K562 (cell line): ENCODE data around the gene WDFY2. TPM values are rescaled to one million over a fixed set of nuclear protein-coding genes. Genes with fewer than 3 reads are reported as not detected.

Experiments used
- ARID2 ChIP-seq: fragments of 450-650 bp; IDR thresholded peaks from 2 replicates; pipeline ENCODE4 v1.6.1; 2017; ENCODE audit warnings: antibody characterized with exemption, mild to moderate bottlenecking
- BMI1 ChIP-seq: fragments of 150-350 bp; IDR thresholded peaks from 2 replicates; pipeline ENCODE4 v1.6.1; 2014; ENCODE audit warnings: low read length
- CCAR2 ChIP-seq: fragments of 200-400 bp; formaldehyde crosslinking; IDR thresholded peaks from 2 replicates; pipeline ENCODE4 v1.6.1; 2017; ENCODE audit warnings: mild to moderate bottlenecking, low read depth, low read length
- ESRRA ChIP-seq: fragments of 450-650 bp; IDR thresholded peaks from 2 replicates; pipeline ENCODE4 v1.6.1; 2014; ENCODE audit warnings: low read depth, mild to moderate bottlenecking, moderate library complexity, borderline replicate concordance
- HMBOX1 ChIP-seq: sonication (generic); IDR thresholded peaks from 2 replicates; pipeline ENCODE4 v1.6.1; 2016
- KLF1 ChIP-seq: fragments of 450-650 bp; IDR thresholded peaks from 2 replicates; pipeline ENCODE4 v1.6.1; 2016; ENCODE audit warnings: missing genetic modification characterization, missing compliant biosample characterization
- MLX ChIP-seq, 2 experiments: fragments of 450-650 bp in 1 of 2; sonication (generic) in 1 of 2; formaldehyde crosslinking; conservative IDR thresholded peaks; 2 replicates each; pipeline versions ENCODE4 v1.4.0 to v1.8.1; 2020 to 2022; ENCODE audit warnings: mild to moderate bottlenecking in 1 of 2, missing genetic modification reagents in 1 of 2
- MTA2 ChIP-seq: fragments of 450-650 bp; IDR thresholded peaks from 2 replicates; pipeline ENCODE4 v1.6.1; 2016; ENCODE audit warnings: low read depth
- NR3C1 ChIP-seq: sonication (generic); formaldehyde crosslinking; IDR thresholded peaks from 2 replicates; pipeline ENCODE4 v1.8.1; 2022; ENCODE audit warnings: missing genetic modification reagents
- PTRF ChIP-seq: fragments of 450-650 bp; IDR thresholded peaks from 2 replicates; pipeline ENCODE4 v1.6.1; 2016; ENCODE audit warnings: mild to moderate bottlenecking, missing genetic modification characterization, missing compliant biosample characterization
- RBBP5 ChIP-seq: fragments of 200-600 bp; sonication (generic); IDR thresholded peaks from 2 replicates; pipeline ENCODE4 v1.6.1; 2012; ENCODE audit warnings: borderline replicate concordance, mild to moderate bottlenecking, low read length, control low read depth, inconsistent platforms; ENCODE audit not compliant: insufficient read depth, poor library complexity, severe bottlenecking
- STAT5A ChIP-seq: IDR thresholded peaks from 2 replicates; pipeline ENCODE4 v1.6.1; 2012; ENCODE audit warnings: low read length, inconsistent platforms, borderline replicate concordance
- TSC22D4 ChIP-seq: fragments of 450-650 bp; IDR thresholded peaks from 2 replicates; pipeline ENCODE4 v1.6.1; 2016; ENCODE audit warnings: missing genetic modification characterization, missing biosample characterization, control low read depth
- U2AF2 ChIP-seq: fragments of 200-400 bp; formaldehyde crosslinking; optimal IDR thresholded peaks from 2 replicates; pipeline ENCODE3; 2017; ENCODE audit warnings: low read depth, mild to moderate bottlenecking, low read length
- ZBTB40 ChIP-seq, 2 experiments: fragments of 450-650 bp in 1 of 2; sonication (generic) in 1 of 2; formaldehyde crosslinking in 1 of 2; IDR thresholded peaks; 2 replicates each; pipeline versions ENCODE4 v1.7.1 to v1.9.0; 2016 to 2022; ENCODE audit warnings: inconsistent platforms in 1 of 2, mild to moderate bottlenecking in 1 of 2, missing genetic modification reagents in 1 of 2
- ZBTB7A ChIP-seq: IDR thresholded peaks from 2 replicates; pipeline ENCODE4 v1.6.1; 2011; ENCODE audit warnings: low read depth, mild to moderate bottlenecking, low read length, moderate library complexity, borderline replicate concordance; ENCODE audit not compliant: control insufficient read depth
- ZFP1 ChIP-seq: fragments of 450-650 bp; formaldehyde crosslinking; IDR thresholded peaks from 2 replicates; pipeline ENCODE4 v1.4.0; 2020; ENCODE audit warnings: mild to moderate bottlenecking, mixed read lengths
- polyA plus RNA-seq, 8 experiments: library from polyadenylated mRNA; depleted of rRNA in 4 of 8; stranded (reverse) in 5 of 8; unstranded in 3 of 8; fragments of >200 nt; fragmentation: Nextera tagmentation in 2 of 8; fragmentation: Illumina TruSeq in 1 of 8; extraction: Ambion mirVana in 2 of 8; extraction: Trizol in 1 of 8; gene quantifications; 2 replicates each; pipeline versions ENCODE4 v1.2.1 to v1.2.3, GENCODE V29; 2011 to 2014; ENCODE audit warnings: inconsistent platforms in 1 of 8, missing spikeins in 1 of 8
- total RNA-seq, 7 experiments: library from RNA; depleted of rRNA in 6 of 7; stranded (reverse); fragments of >200 nt in 6 of 7; fragmentation: Illumina TruSeq in 2 of 7; extraction: Trizol in 2 of 7; gene quantifications; 2 replicates each; pipeline versions ENCODE4 v1.2.1 to v1.2.3, GENCODE V29; 2011 to 2021; ENCODE audit warnings: low replicate concordance in 1 of 7

The WDFY2 gene
- total and polyA plus RNA-seq, 9 of the 15 experiments (the other 6 are each of a cell fraction or from before 2014, with no cell fraction given), result 0.66 to 6.4 (median 4.4) TPM

- TF ChIP-seq HMBOX1 (no peak; the same call in 1 of the 2 replicates), MLX (CRISPR knock-in tag; conservative IDR thresholded peaks at IDR 0.05) (no peak), ZBTB40 (IDR thresholded peaks at IDR 0.05) (no peak), ZBTB40 (CRISPR knock-in tag; IDR thresholded peaks at IDR 0.05) (no peak), BMI1 (no peak), MTA2 (peak; percentile 52), CCAR2 (no peak), NR3C1 (CRISPR knock-in tag) (no peak), ZFP1 (no peak), U2AF2 (no peak), TSC22D4 (no peak), KLF1 (tag) (no peak), RBBP5 (no peak), ZBTB7A (no peak), ARID2 (no peak), STAT5A (peak; percentile 60), ESRRA (peak; percentile 50; the same call in 1 of the 2 replicates), PTRF (tag) (no peak)
Observed at GRCh38 chr13:51785712-51786424, 201.6 kb downstream of the WDFY2 start (continued).
